HEK293 (cell line): ENCODE results near the gene SH3BP5L.

ENCODE experiments used
- CTCF ChIA-PET: fragments of 350-600 bp; formaldehyde crosslinking; extraction: SDS; loops from one replicate; lab custom pipeline; 2021; ENCODE audit warnings: antibody characterized with exemption; lab: Yijun Ruan, JAX
- POLR2A ChIA-PET: fragments of 300-600 bp; formaldehyde crosslinking; extraction: SDS; loops from one replicate; lab custom pipeline; 2020; ENCODE audit warnings: antibody characterized with exemption, inconsistent platforms; lab: Yijun Ruan, JAX
- H3K27ac ChIP-seq: fragments of 200-500 bp; sonication (Bioruptor generic); 2 replicates; pipeline ENCODE4 v1.5.1; 2014; ENCODE audit warnings: low read depth, low read length, control low read depth, inconsistent platforms; ENCODE audit errors: extremely low read depth
- H3K36me3 ChIP-seq, 2 experiments: fragments of 200-500 bp in 1 of 2; sonication (Bioruptor generic) in 1 of 2; 1 replicate in 1 of 2; 2 replicates in 1 of 2; pipeline ENCODE4 v1.5.1; 2014 to 2017; ENCODE audit warnings: inconsistent platforms in 2 of 2, low read length in 2 of 2; ENCODE audit not compliant: control insufficient read depth in 2 of 2, insufficient read depth in 1 of 2
- H3K4me1 ChIP-seq: fragments of 200-500 bp; sonication (Bioruptor generic); 2 replicates; pipeline ENCODE4 v1.5.1; 2014; ENCODE audit warnings: mild to moderate bottlenecking, low read length, inconsistent platforms; ENCODE audit not compliant: control insufficient read depth, insufficient read depth
- H3K4me3 ChIP-seq: 2 replicates; pipeline ENCODE4 v1.5.1; 2011; ENCODE audit warnings: low read depth, mild to moderate bottlenecking, control low read depth, low read length, moderate library complexity
- H3K9me3 ChIP-seq: fragments of 200-500 bp; sonication (Bioruptor generic); 2 replicates; pipeline ENCODE4 v1.5.1; 2014; ENCODE audit warnings: low read depth, low read length, inconsistent platforms; ENCODE audit not compliant: control insufficient read depth, insufficient read depth
- BCL11B ChIP-seq: fragments of 450-650 bp; formaldehyde crosslinking; IDR thresholded peaks from 2 replicates; pipeline ENCODE4 v1.5.1; 2016; ENCODE audit warnings: low read depth, missing biosample characterization, missing genetic modification characterization
- CTCF ChIP-seq: fragments of 450-650 bp; formaldehyde crosslinking; IDR thresholded peaks from 2 replicates; pipeline ENCODE4 v1.5.1; 2016; ENCODE audit warnings: missing biosample characterization, missing genetic modification characterization
- GLI2 ChIP-seq: fragments of 450-650 bp; formaldehyde crosslinking; IDR thresholded peaks from 2 replicates; pipeline ENCODE4; 2017; ENCODE audit warnings: missing biosample characterization, missing genetic modification characterization, low read depth, borderline replicate concordance
- KLF17 ChIP-seq: fragments of 450-650 bp; formaldehyde crosslinking; IDR thresholded peaks from 2 replicates; pipeline ENCODE4 v1.5.1; 2016; ENCODE audit warnings: missing biosample characterization, missing genetic modification characterization
- PRDM1 ChIP-seq: fragments of 450-650 bp; formaldehyde crosslinking; IDR thresholded peaks from 2 replicates; pipeline ENCODE4; 2016; ENCODE audit warnings: missing biosample characterization, missing genetic modification characterization
- TRIM28 ChIP-seq: IDR thresholded peaks from 2 replicates; pipeline ENCODE4 v1.6.1; 2011; ENCODE audit warnings: low read length, control low read depth, borderline replicate concordance
- WT1 ChIP-seq: fragments of 450-650 bp; formaldehyde crosslinking; IDR thresholded peaks from 2 replicates; pipeline ENCODE4 v1.5.1; 2016; ENCODE audit warnings: missing biosample characterization, missing genetic modification characterization
- YY1 ChIP-seq: fragments of 450-650 bp; formaldehyde crosslinking; IDR thresholded peaks from 2 replicates; pipeline ENCODE4 v1.5.1; 2018; ENCODE audit warnings: missing biosample characterization, missing genetic modification characterization
- YY2 ChIP-seq: fragments of 450-650 bp; formaldehyde crosslinking; IDR thresholded peaks from 2 replicates; pipeline ENCODE4 v1.5.1; 2016; ENCODE audit warnings: missing biosample characterization, missing genetic modification characterization
- ZBTB49 ChIP-seq: fragments of 450-650 bp; formaldehyde crosslinking; IDR thresholded peaks from 2 replicates; pipeline ENCODE4 v1.5.1; 2016; ENCODE audit warnings: missing biosample characterization, missing genetic modification characterization, low read depth
- ZBTB6 ChIP-seq: fragments of 450-650 bp; formaldehyde crosslinking; IDR thresholded peaks from 2 replicates; pipeline ENCODE4 v1.5.1; 2017; ENCODE audit warnings: missing biosample characterization, missing genetic modification characterization
- ZFP41 ChIP-seq: fragments of 450-650 bp; formaldehyde crosslinking; IDR thresholded peaks from 2 replicates; pipeline ENCODE4 v1.5.1; 2016; ENCODE audit warnings: missing biosample characterization, missing genetic modification characterization, borderline replicate concordance
- ZNF157 ChIP-seq: fragments of 450-650 bp; formaldehyde crosslinking; IDR thresholded peaks from 2 replicates; pipeline ENCODE4 v1.5.1; 2016; ENCODE audit warnings: missing biosample characterization, missing genetic modification characterization
- ZNF366 ChIP-seq: fragments of 450-650 bp; formaldehyde crosslinking; conservative IDR thresholded peaks from 2 replicates; pipeline ENCODE4 v1.5.1; 2016; ENCODE audit warnings: missing biosample characterization, missing genetic modification characterization
- ZNF645 ChIP-seq: fragments of 450-650 bp; formaldehyde crosslinking; IDR thresholded peaks from 2 replicates; pipeline ENCODE4; 2016; ENCODE audit warnings: missing biosample characterization, missing genetic modification characterization
- ZNF670 ChIP-seq: fragments of 450-650 bp; formaldehyde crosslinking; IDR thresholded peaks from 2 replicates; pipeline ENCODE4 v1.5.1; 2016; ENCODE audit warnings: missing biosample characterization, missing genetic modification characterization, low read depth
- ZNF701 ChIP-seq: fragments of 450-650 bp; formaldehyde crosslinking; IDR thresholded peaks from 2 replicates; pipeline ENCODE4 v1.5.1; 2016; ENCODE audit warnings: missing biosample characterization, missing genetic modification characterization
- ZNF791 ChIP-seq: fragments of 450-650 bp; formaldehyde crosslinking; IDR thresholded peaks from 2 replicates; pipeline ENCODE4 v1.5.1; 2016; ENCODE audit warnings: missing biosample characterization, missing genetic modification characterization
- ZSCAN16 ChIP-seq: fragments of 450-650 bp; formaldehyde crosslinking; IDR thresholded peaks from 2 replicates; pipeline ENCODE4 v1.5.1; 2016; ENCODE audit warnings: missing biosample characterization, missing genetic modification characterization
- ZSCAN23 ChIP-seq: fragments of 450-650 bp; formaldehyde crosslinking; IDR thresholded peaks from 2 replicates; pipeline ENCODE4 v1.5.1; 2016; ENCODE audit warnings: missing biosample characterization, missing genetic modification characterization

SH3BP5L gene

DNA sequence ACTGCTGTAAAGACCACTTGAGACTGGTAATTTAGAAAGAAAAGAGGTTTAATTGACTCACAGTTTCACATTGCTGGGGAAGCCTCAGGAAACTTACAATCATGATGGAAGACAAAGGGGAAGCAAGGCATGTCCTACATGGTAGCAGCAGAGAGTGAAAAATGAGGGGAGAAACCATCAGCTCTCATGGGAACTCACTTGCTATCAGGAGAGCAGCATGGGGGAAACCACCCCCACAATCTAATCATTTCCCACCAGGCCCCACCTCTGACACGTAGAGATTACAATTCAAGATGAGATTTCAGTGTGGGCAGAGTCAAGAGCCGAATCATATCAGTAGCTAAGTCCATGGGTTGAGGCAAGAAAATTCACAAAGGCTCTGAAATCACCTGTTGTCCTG is 46.4 kb downstream of the SH3BP5L start:
- no peaks in the 10 kb centered on the region for H3K36me3 ChIP-seq
- no peaks in the 10 kb centered on the region for H3K9me3 ChIP-seq
- H3K27ac ChIP-seq, result no peak overlapping the region
- H3K4me1 ChIP-seq, result no peaks in the 10 kb centered on the region
- H3K4me3 ChIP-seq, result no peak overlapping the region
- ChIA-PET POLR2A (no interaction called here), CTCF (interaction anchor here (0.6 kb wide), 1 partner anchor 160 kb away, joined by 3 read pairs; no protein-coding TSS in a partner anchor)
- TF ChIP-seq WT1 (tag by site-specific recombination) (no peak), GLI2 (tag by site-specific recombination) (no peak), ZNF366 (tag by site-specific recombination) (no peak)

DNA sequence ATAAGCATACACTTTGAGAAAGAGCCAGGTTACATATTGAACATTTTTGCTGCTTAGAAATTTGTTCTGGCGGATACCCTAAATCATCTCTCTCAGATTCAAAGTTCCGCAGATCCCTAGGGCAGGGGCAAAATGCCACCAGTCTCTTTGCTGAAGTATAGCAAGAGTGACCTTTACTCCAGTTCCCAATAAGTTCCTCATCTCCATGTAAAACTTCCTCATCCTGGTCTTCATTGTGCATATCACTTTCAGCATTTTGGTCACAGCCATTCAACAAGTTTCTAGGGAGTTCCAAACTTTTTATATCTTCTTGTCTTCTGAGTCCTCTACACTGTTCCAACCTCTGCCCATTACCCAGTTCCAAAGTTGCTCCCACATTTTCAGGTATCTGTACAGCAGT is 46.8 kb downstream of the SH3BP5L start:
- no peaks in the 10 kb centered on the region for H3K9me3 ChIP-seq
- ChIA-PET POLR2A (no interaction called here), CTCF (no interaction called here)

More for the DNA sequence above, 46.8 kb downstream of the SH3BP5L start:
- Histone ChIP-seq H3K27ac (no peak overlapping the region), H3K4me3 (no peak overlapping the region), H3K36me3 (no peaks in the 10 kb centered on the region), H3K4me1 (no peaks in the 10 kb centered on the region)
- no peak for TF ChIP-seq KLF17
- TF ChIP-seq BCL11B, result no peak
- TF ChIP-seq YY2 (tag by site-specific recombination), result no peak
- no peak for TF ChIP-seq ZNF791
- TF ChIP-seq PRDM1, result no peak
- no peak for TF ChIP-seq CTCF (tag by site-specific recombination)
- no peak for TF ChIP-seq YY1
- no peak for TF ChIP-seq ZSCAN23
- TF ChIP-seq ZSCAN16, result no peak
- TF ChIP-seq ZFP41 (tag by site-specific recombination), result no peak
- TF ChIP-seq ZNF645 (tag by site-specific recombination), result no peak
- no peak for TF ChIP-seq ZBTB49 (tag by site-specific recombination)
- no peak for TF ChIP-seq ZBTB6 (tag by site-specific recombination)
- no peak for TF ChIP-seq ZNF701
- no peak for TF ChIP-seq ZNF670 (tag by site-specific recombination)
- TF ChIP-seq TRIM28, result no peak
- TF ChIP-seq ZNF157, result no peak
